HG03045 (cell line): ENCODE results near the gene CLEC16A.
"Not testable (repeated sequence)": the region's sequence is repeated elsewhere in the genome, so short reads cannot be mapped to it uniquely, and the experiment has no call there.

Source experiments
- ATAC-seq: cut with Tn5 transposase; IDR thresholded peaks from one replicate; pipeline ENCODE4 v1.9.1; 2021; ENCODE audit warnings: mild to moderate bottlenecking, moderate library complexity; ENCODE audit not compliant: unreplicated experiment

Gene CLEC16A

GRCh38 chr16:11094075-11094856 is 149.9 kb downstream of the CLEC16A start:
- ATAC-seq: peak; percentile 64

GRCh38 chr16:11094857-11095565 is 150.6 kb downstream of the CLEC16A start:
- ATAC-seq: no peak

- ATAC-seq: no peak
Measured at GRCh38 chr16:11095935-11096334, 151.6 kb downstream of the CLEC16A start.

DNA sequence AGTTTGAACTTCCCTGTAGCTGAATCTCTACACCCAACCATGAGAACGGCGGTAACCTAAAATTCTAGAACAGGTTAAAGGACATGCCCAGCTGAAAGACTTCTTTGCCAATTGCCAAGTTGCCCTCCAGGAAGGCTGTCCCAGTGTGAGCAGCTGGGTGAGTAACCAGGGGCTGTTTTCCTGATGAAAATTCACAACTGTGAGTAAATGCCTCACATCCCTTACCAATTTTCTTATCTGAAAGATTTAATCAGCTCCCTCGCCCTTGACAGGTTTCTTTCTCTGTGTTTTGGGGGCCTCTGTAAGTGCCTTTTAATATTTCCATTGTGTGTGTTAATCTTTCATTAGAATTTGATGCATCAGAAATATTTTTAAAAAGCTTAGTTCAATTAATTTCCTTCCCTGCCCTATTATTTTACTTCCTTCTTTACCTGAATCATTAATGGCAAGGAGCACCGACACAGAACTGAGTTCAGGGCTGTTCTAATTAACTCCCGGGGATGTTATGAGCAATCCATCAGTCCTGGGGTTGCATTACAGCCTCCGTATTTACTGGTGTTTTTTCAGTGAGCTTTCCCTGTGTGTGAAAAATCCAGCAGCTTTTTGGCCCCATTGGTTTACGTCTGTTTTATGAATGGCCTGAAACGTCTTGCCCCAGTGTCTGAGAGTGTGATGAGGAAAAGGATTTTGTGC is 152.9 kb downstream of the CLEC16A start:
- ATAC-seq: no peak

DNA sequence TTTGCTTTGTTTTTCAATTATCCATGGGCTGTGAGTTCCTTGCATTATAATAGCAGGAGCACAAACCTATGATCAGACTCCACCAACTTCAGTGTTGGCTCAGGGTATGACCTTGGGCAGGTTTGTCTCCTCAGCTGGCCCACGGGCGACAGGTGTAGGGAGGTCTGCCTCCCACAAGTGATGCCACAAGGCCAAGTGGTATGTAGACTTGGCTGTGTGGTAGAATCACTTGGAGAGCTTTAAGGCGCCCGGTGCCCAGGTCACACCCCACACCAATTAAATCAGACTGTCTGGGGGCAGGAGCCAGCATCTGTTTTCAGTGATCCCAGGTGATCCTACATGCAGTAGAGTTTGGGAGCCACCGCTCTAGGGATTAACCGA is 153.4 kb downstream of the CLEC16A start:
- no peak for ATAC-seq

DNA sequence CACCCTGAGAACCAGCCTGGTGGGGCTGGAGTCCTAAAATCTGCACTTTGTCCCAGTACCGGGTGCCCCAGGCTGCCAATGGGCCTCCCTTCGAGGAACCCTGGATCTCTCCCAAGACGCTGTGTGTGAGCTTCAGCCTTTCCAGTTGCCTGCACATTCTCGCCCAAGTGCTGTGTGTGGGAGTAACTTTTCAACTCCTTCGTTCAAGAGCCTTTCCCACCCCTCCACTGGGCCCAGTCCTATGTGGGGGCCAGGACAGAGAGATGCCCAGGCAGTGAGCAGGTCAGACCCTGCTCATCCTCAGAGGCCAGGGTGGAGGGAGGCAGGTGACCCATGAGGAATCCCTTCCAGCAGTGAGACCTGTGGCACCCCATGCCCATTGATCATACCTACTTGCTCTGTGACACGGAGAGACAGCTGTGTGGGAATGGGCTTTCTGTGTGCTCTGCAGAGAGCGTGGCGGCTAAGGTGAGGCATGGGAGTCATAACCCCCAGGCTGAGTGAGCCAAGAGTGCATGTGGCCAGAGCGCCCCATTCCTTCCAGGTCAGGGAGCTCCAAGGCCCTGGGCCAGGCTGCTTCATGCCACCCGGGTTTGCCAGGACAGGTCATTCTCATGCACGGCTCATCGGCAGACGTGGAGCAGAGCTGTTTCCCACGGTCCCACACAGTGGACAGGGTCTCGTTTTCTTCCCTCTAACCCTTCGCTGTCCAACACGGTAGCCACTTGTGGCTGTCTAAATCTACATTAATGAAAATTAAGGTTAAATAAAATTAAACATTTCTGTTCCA is 154.4 kb downstream of the CLEC16A start:
- ATAC-seq: no peak

- ATAC-seq: no peak
Measured at GRCh38 chr16:11099672-11100205, 155.4 kb downstream of the CLEC16A start.

GRCh38 chr16:11100239-11100750 is 155.9 kb downstream of the CLEC16A start:
- ATAC-seq: no peak

- ATAC-seq: no peak
Measured at GRCh38 chr16:11101283-11101682, 156.9 kb downstream of the CLEC16A start.

DNA sequence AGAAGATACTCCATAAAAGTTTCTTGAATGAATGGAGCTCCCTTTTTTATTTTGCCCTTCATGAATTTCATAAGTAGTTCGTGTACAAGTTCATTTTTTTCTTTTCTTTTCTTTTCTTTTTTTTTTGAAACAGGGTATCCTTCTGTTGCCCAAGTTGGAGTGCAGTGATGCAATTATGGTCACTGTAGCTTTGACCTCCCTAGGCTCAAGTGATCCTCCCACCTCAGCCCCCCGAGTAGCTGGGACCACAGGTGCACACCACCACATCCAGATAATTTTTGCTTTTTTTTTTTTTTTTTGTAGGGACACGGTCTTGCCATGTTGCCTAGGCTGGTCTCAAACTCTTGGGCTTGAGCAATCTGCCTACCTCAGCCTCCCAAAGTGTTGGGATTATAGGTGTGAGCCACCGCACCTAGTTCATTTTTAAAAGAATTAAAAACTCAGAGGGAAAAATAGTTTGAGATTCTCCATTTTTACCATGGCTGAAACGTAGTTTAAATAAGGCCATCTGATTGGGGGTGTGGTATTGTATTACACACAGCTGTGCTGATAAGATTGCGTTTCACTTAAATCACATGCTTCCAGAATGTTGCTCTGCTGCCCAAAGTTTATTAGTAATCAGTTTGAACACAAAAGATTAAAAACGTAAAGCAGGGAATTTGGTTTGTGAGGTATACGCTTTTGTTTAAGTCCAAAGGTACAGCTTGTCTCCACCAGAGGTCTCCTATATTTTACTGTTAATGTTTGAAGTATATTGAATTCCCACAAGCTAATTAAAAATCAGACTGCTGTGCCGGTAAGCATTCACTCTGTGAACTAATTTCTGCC is 157.5 kb downstream of the CLEC16A start:
- no peak for ATAC-seq

DNA sequence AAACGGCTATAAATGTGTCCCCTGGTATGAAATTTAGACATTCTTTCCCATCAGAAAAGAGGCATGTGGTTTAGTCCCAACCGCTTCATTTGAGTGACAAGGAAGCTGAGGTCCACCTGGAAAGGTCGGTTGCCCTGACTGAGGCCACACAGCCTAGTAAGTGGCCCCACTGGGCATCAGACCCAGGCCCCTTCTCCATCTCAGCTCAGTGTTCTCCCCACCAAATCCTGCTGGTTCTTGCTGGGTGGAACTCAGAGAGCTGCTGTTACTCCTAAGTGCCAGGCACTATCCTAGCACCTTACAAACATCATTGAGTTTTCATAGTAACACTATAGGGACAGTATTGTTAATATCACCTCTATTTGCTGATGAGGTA is 158.1 kb downstream of the CLEC16A start:
- no peak for ATAC-seq

DNA sequence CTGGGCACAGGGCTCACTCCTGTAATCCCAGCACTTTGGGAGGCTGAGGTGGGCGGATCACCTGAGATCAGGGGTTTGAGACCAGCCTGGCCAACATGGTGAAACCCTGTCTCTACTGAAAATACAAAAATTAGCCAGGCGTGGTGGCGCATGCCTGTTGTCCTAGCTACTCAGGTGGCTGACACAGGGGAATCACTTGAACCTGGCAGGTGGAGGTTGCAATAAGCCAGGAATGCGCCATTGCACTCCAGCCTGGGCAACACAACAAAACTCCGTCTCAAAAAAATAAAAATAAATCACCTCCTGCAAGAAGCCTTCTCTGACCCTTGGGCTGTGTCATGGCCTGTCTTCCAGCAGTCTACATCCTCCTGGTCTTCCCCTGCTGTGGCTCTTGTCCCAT is 158.9 kb downstream of the CLEC16A start:
- ATAC-seq: not testable (repeated sequence)

DNA sequence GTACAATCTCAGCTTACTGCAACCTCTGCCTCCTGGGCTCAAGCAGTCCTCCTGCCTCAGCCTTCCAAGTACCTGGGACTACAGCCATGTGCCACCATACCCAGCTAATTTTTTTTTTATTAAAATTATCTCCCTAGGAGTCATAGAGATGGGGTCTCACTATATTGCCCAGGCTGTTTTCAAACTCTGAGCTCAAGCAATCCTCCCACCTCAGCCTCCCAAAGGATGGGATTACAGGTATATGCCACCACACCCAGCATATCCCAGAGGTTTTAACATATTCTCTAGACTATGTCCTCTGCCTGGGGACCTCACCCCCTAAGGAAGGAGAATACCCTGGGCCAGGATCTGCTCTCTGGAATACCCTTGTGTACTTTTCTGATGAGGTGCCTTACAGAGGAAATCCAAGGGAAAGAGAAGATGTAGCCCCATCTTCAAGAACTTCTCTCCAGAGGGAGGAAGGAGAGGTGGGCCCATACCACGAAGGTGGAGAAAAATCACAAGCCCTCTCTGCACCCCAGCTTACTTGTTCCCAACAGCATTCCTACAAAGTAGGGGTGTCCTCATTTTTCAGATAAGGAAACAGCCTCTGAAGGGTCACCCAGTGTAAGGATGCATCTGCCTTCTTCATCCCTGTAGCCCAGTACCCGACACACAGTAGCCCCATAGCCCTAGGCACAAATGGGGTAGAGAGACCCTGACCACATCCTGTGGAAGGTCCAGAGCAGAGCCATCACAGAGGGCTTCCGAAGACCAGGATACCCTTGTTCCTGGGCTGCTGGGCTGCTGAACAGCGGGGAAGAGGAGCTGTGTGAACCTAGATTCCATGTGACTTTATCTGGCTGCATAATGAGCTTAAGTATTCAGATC is 160.0 kb downstream of the CLEC16A start:
- ATAC-seq: peak; percentile 3

- peak; percentile 54 for ATAC-seq
Measured at GRCh38 chr16:11105038-11105903, 160.9 kb downstream of the CLEC16A start.

DNA sequence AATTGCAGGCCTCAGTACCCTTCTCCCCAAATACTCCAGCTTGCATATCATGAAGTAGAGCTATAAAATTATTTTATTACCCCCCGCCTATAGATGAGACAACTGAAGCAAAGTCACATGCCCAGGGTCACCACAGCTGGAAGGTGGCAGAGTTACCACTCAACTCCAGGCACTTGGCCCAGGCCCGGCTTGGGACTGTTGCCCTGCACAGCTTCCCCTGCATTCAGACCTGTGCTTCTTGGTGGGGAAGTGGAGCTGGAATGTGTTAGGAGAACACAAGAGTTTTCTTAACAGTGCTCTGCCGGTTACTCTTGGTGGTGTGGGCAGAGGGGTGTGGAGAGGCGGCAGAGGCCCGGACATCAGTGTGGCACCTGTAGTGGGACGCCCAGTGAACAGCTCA is 162.4 kb downstream of the CLEC16A start:
- ATAC-seq: no peak

- no peak for ATAC-seq
Measured at GRCh38 chr16:11107780-11108465, 163.6 kb downstream of the CLEC16A start.

DNA sequence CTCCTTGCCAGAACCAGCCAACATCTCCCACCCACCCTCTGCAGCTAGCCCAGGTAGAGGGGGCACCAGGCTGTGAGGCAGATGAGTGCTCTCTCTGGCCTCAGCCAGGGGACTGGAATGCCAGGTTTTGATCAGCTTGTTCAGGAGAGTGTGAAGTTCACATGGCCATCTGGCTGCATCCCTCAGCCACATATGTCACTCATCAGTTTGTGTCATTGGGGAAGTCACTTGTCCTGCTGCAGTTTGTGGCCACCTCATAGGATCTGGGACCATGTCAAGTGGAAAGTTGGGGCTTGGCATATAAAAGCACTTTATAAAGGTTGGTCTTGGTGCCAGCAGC is 164.1 kb downstream of the CLEC16A start:
- no peak for ATAC-seq
